A673 (cell line): ENCODE results near the gene SEMA5A. TPM values are rescaled to one million over a fixed set of nuclear protein-coding genes. Genes with fewer than 3 reads are reported as not detected.

Experiments
- BruUV-seq: library from RNA; stranded (reverse); fragments of 400-500 nt; replicated peaks from 2 replicates; lab custom pipeline; 2021; lab: Mats Ljungman, UMichigan
- CTCF ChIA-PET: fragments of 300-600 bp; sonication (Branson Sonifier 250); formaldehyde crosslinking; loops from one replicate; lab custom pipeline; 2022; ENCODE audit warnings: antibody characterized with exemption; lab: Charles Lee
- POLR2A ChIA-PET: fragments of 300-600 bp; sonication (Branson Sonifier 250); formaldehyde crosslinking; loops from one replicate; lab custom pipeline; 2022; ENCODE audit warnings: antibody characterized with exemption; ENCODE audit not compliant: low non-redundant PET; lab: Charles Lee
- DNase-seq: peaks from one replicate; pipeline ENCODE4 v3.0.0-alpha.2; 2015; ENCODE audit warnings: low spot score
- H3K27ac ChIP-seq: fragments of 200-600 bp; sonication (generic); 2 replicates; pipeline ENCODE4 v1.5.1; 2016; ENCODE audit warnings: mixed run types, low read depth, mild to moderate bottlenecking, mixed read lengths, antibody characterized with exemption, low read length; ENCODE audit not compliant: poor library complexity, severe bottlenecking
- H3K27me3 ChIP-seq: fragments of 200-600 bp; sonication (generic); replicated peaks from 2 replicates; pipeline ENCODE4 v1.6.1; 2017; ENCODE audit warnings: mixed run types, low read depth, mild to moderate bottlenecking, mixed read lengths, antibody characterized with exemption, low read length; ENCODE audit not compliant: insufficient read depth, poor library complexity
- H3K36me3 ChIP-seq: fragments of 200-600 bp; sonication (generic); 2 replicates; pipeline ENCODE4 v1.6.1; 2016; ENCODE audit warnings: mixed run types, mild to moderate bottlenecking, mixed read lengths, antibody characterized with exemption, low read length; ENCODE audit not compliant: insufficient read depth, poor library complexity, severe bottlenecking
- H3K4me1 ChIP-seq: fragments of 200-600 bp; sonication (generic); 2 replicates; pipeline ENCODE4 v1.6.1; 2017; ENCODE audit warnings: mixed run types, mild to moderate bottlenecking, mixed read lengths, antibody characterized with exemption, low read length; ENCODE audit not compliant: insufficient read depth, poor library complexity, severe bottlenecking
- H3K4me3 ChIP-seq: fragments of 200-600 bp; sonication (generic); 2 replicates; pipeline ENCODE4 v1.5.1; 2016; ENCODE audit warnings: low read depth, mixed run types, mild to moderate bottlenecking, mixed read lengths, low read length; ENCODE audit not compliant: poor library complexity, severe bottlenecking
- H3K9me3 ChIP-seq: fragments of 200-600 bp; sonication (generic); 2 replicates; pipeline ENCODE4 v1.6.1; 2016; ENCODE audit warnings: mixed run types, low read depth, mild to moderate bottlenecking, mixed read lengths, antibody characterized with exemption, low read length; ENCODE audit not compliant: poor library complexity, severe bottlenecking
- CTCF ChIP-seq: fragments of 300-800, 200-600 bp; sonication (generic); conservative IDR thresholded peaks from 2 replicates; pipeline ENCODE4 v1.5.1; 2017; ENCODE audit warnings: low read depth, mild to moderate bottlenecking, antibody characterized with exemption, low read length, moderate library complexity, mixed read lengths
- EZH2 ChIP-seq: fragments of 200-600 bp; sonication (generic); IDR thresholded peaks from 2 replicates; pipeline ENCODE4 v1.6.1; 2017; ENCODE audit warnings: borderline replicate concordance, low read depth, mild to moderate bottlenecking, mixed read lengths, antibody characterized with exemption, low read length; ENCODE audit not compliant: poor library complexity, severe bottlenecking
- intact Hi-C: fragments of 100-400 bp; cut with micrococcal nuclease; formaldehyde crosslinking; loops from one replicate; pipeline ENCODE4 v1.10.0; 2022; ENCODE audit not compliant: unreplicated experiment
- total RNA-seq: library from RNA; stranded (reverse); gene quantifications from 2 replicates; pipeline ENCODE4 v1.2.3, GENCODE V29; 2021

Gene SEMA5A
- total RNA-seq, 1 experiment from 2014 or later: 0.17 TPM

DNA sequence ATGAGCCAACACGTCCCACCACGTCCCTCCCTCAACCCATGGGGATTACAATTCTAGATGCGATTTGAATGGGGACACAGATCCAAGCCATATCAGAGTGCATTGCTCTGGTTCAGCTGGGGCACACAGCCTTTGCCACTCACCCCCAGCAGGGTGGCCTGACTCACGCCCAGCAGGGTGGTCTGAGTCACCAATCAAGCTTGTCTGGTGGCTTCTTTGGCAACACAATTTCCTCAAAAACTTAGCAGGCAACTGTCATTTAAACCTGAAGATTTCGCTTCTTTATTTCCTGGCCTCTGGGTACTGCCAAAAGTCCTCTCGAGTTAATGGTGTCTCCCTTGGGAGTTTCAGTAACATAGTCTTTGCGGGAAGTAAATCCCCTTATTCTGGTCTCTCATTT lies 16.3 kb upstream of the SEMA5A start:
- Histone ChIP-seq H3K27me3 (no peaks in the 10 kb centered on the region), H3K4me1 (no peaks in the 10 kb centered on the region), H3K36me3 (no peaks in the 10 kb centered on the region), H3K27ac (no peak overlapping the region), H3K4me3 (no peak overlapping the region), H3K9me3 (no peaks in the 10 kb centered on the region)
- peak; percentile 70 for DNase-seq
- POLR2A ChIA-PET: no interaction called here
- intact Hi-C loops: no loop called here
- TF ChIP-seq EZH2 (no peak), CTCF (no peak)
- BruUV-seq: no TSS peak
- CTCF ChIA-PET: no interaction called here

DNA sequence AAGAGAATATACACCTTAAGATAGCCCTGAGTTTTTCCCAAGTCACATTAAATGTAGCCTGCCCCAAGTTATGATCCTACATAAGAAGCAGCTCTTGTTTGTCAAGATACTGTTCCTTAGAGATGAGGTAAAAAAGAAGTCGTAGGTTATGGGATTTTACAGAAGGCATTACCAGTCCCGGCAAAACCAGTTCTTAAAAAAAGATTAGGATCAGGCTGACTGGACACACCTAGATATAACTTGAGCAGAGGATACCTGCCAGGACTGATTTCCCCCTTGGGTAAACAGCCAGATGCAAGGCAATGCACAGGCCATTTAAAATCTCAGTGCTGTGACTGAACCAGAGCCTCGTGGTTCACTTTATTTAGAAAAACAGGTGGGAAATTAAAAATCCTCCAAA lies 14.1 kb upstream of the SEMA5A start:
- BruUV-seq: no TSS peak
- no peaks in the 10 kb centered on the region for H3K27me3 ChIP-seq
- no peak overlapping the region for H3K27ac ChIP-seq
- DNase-seq: no peak
- CTCF ChIA-PET: no interaction called here
- POLR2A ChIA-PET: no interaction called here
- H3K9me3 ChIP-seq: no peaks in the 10 kb centered on the region
- H3K4me1 ChIP-seq: no peaks in the 10 kb centered on the region
- intact Hi-C loops: no loop called here
- H3K36me3 ChIP-seq: no peaks in the 10 kb centered on the region
- H3K4me3 ChIP-seq: no peak overlapping the region
- TF ChIP-seq EZH2: no peak
- no peak for TF ChIP-seq CTCF

- ChIA-PET POLR2A (no interaction called here), CTCF (no interaction called here)
- H3K36me3 ChIP-seq: no peaks in the 10 kb centered on the region
- H3K9me3 ChIP-seq: no peaks in the 10 kb centered on the region
- TF ChIP-seq CTCF (no peak), EZH2 (no peak)
- H3K27me3 ChIP-seq: no peaks in the 10 kb centered on the region
- H3K4me3 ChIP-seq: no peak overlapping the region
- no peaks in the 10 kb centered on the region for H3K4me1 ChIP-seq
- no peak overlapping the region for H3K27ac ChIP-seq
- intact Hi-C loops: no loop called here
- DNase-seq: no peak
- BruUV-seq: no TSS peak
Measured at GRCh38 chr5:9558319-9558965, 12.6 kb upstream of the SEMA5A start.
